Measurements from ENCODE around the gene PLCG2.

DNA sequence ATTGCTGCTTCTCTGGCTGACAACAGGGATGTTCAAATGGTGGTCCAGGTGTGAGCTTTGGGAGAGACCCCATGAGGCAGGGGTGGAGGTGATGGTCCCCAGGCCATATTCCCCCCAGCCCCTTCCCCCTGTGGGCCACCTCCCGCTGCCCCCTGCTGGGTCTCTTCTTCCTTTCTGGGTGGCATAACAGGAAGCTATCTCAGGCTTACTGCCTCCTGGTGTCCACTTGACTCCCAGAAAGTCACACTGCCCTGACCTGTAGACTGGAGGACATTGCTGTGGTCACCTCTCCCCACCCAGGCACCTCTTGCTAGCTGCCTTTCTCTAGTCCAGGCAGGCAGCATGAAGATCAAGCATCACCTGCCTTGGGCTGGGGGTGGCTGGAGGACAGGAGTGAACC, 46.4 kb upstream of the PLCG2 start:
- no peak; the same call in 1 of the 2 replicates for TF ChIP-seq CTCF (conservative IDR thresholded peaks at IDR 0.05; ENCODE audit: low read depth, low read length)
- TF ChIP-seq EZH2 (IDR thresholded peaks at IDR 0.05; ENCODE audit: low read length, unreplicated experiment) = no peak
